Measurements from ENCODE around the gene GRAP.
"Not testable (repeated sequence)": the region's sequence is repeated elsewhere in the genome, so short reads cannot be mapped to it uniquely, and the experiment has no call there.

GRAP gene

DNA sequence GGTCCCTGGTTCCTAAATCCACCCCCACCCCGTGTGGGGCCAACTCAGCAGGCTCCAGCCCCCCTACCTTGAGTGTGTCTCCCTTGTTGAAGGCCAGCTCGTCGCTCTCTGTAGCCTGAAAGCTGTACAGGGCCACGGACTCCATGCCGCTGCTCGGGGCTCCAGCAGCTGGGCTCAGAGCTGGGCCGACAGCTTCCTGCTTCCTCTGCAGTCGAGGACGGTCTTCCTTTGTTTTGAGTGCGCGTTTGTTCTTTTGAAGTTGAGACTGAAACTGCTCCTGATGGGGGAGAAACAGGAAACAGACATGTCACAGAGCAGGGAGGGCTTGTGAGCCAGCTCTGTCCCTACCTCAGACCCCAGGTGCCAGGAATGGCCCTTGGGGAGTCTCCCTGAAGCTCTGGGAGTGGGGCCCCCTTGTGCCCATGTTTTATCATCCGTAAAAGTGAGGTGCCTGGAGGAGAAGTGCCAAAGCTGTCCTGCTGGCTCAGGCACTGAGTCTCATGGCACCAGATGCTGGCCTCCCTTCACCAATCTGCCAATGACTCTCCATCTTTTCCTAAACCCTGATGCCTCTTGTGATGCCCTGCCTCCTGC is at the start of gene GRAP:
Gene GRAP (minus strand): TSS at position 176 of the 594 bp plus-strand sequence. CDS start 31 bp downstream, at position 145.
- not testable (repeated sequence) for DNase-seq (ENCODE audit: low spot score)

DNA sequence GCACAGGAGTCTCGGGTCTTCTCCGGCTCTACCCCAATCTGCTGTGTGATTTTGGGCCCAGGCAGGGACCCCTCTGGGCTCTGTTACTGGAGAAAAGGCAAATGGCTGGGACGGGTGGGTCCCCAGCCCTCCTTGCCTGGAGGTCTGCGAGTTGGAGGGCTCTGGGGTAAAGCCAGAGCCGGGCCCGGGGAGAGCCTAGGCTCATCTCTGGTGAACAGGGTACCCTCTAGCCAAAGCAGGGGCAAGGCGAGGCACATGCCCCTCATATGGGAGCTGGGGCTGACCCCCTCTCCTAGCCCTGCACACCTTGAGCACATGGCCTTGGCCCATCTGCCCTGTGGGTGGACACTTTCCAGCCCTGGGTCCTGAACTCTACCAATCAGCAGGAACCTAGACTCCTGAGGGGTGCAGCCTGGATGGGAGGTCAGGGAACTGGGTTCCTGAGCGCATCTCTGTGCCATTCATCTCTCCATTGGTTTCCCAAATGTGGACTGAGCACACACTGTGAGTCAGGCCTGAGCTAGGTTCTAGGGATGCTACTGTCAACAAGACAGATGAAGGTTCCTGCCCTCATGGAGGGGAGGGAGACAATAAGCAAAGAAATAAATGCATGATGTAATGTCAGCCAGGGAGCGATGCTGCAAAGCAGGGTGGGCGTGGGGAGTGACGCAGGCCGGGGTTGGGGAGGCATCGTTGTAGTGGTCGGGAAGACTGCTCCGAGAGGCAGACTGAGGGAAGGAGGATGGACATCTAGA is 47.1 kb upstream of the GRAP start:
- DNase-seq (ENCODE audit: low spot score) = not testable (repeated sequence)

DNA sequence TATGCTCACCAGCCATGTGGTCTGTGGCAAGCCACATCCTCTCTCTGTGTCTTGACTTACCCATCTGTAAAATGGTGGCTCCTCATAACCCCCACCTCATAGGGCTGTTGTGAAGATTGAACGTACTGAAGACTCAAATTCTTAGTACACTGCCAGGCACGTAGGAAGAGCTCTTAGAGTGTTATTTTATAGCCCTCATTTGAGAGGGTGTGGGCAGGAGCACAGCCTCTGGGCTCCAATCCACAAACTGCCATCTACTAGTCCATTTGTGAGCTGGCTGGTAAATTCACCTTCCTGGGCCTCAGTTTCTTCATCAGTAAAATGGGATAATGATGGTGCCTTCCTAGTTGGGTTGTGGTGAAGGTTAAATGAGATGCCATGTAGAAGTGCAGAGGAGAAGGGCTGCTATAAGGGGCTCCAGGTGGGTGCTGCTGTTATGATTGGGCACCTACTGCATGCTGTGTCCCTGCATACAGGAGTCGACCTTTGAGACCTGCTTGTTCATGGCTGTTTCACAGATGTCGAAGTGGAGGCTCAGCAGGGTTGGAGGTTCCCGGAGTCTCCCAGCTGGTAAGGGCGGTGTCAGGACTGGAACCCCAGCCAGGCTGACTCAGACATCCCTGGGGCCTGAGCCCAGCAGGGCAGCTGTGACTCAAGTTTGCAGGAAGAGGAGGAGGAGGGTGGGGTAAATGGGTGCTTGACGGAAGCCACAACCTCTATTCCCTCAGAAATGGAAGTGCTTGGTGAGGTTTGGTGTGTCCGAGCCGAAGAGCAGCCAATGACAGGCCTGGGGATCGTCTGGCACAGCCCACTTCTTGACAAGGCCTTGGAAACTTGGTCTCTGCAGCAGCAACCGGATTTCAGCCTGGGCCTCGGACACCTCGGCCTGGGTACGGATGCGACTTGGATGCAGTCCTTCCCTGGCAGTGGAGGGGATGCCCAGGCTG is 46.3 kb upstream of the GRAP start:
- not testable (repeated sequence) for DNase-seq (ENCODE audit: low spot score)

DNA sequence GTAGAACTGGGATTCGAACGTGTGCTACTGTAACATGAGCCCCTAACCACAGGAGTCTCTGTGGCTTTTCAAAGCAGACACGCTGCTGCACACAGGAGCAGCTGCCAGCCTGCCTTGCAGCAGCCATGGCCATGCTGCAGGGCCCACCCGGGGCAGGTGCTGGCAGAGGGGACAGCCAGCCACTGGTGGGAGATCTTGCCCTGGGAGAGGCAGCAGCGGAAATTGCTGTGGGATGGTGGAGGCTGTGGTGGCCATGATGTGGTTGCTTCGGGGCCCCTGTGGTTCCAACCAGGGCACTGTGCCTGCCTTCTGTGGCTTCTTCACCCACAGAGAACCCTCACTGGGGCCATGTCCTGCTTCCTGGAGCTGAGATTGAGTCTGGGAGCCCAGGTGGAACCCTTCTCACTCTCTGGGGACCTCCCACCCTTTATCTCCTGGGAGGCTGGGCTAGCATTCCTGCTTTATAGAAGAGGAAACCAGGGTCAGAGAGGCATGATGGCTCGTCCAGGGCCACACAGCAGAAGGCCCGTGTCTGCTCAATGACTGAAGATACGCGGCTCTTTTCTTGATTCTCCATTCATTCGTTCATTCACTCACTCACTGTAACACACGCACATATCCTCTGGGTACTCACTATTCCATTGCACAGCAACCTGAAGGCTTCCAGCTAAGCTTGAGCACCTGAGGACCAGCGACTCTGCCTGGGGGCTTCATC is 43.5 kb upstream of the GRAP start:
- DNase-seq (ENCODE audit: low spot score) = not testable (repeated sequence)

DNA sequence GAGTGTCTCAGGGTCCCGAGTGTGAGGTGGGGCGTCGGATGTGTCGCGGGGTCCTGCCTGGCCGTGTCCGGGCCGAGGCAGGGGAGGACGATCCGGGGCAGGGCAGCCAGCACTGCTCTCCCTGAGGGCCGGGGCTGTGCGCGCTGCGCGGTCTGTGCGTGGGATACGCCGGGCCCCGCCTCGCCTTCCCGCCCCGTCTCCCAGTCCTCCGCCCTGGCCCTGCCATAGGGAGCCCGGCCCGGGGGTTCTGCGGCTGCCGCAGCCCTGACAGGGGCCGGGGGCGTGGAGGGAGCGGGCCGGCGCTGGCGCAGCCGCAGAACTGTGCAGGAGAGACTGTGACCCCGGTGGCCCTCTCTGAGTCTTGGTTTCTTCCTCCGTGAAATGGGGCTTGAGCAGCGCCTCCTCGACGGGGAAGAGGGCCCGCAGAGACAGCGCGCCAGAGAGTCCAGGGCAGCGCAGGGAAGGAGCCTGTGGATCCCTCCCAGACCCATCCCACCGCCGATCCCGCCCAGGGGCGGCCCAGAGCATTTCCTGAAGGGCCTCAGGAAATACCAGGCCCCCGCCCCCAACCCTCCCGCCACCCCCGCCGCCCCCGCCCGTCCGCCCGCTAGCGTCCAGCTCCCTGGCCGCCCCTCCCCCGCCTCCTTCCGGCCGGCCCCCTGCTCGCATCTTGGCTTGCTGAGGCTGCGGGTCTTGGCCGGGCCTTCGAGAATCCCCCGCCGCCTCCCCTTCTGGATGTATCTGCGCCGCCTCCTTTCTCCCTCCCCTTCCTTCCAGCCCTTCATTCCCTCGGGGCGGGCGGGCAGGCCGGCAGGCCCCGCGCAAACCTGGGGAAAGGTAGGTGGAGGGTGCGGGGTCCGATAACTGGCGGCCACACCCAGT is 42.3 kb upstream of the GRAP start:
- not testable (repeated sequence) for DNase-seq (ENCODE audit: low spot score)

DNA sequence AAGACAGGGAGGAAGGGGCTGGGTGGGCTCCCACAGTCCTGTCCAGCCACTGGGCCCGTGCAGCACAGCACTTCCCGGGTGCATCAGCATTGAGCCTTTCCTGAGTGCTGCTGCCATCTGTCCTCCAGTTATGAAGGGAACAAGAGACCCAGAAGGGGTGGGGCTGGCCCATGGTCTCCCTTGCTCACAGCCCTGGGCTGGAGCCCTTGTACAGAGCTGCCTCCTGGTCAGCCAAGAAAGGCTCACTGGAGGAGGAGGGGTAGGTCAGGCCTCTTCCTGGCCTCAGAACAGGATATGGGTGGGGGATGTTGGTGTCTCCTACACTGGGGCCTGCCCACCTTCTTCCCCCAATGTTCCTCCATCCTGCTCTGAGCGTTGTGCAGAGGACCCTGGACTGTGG is 30.6 kb upstream of the GRAP start:
- not testable (repeated sequence) for DNase-seq (ENCODE audit: low spot score)

DNA sequence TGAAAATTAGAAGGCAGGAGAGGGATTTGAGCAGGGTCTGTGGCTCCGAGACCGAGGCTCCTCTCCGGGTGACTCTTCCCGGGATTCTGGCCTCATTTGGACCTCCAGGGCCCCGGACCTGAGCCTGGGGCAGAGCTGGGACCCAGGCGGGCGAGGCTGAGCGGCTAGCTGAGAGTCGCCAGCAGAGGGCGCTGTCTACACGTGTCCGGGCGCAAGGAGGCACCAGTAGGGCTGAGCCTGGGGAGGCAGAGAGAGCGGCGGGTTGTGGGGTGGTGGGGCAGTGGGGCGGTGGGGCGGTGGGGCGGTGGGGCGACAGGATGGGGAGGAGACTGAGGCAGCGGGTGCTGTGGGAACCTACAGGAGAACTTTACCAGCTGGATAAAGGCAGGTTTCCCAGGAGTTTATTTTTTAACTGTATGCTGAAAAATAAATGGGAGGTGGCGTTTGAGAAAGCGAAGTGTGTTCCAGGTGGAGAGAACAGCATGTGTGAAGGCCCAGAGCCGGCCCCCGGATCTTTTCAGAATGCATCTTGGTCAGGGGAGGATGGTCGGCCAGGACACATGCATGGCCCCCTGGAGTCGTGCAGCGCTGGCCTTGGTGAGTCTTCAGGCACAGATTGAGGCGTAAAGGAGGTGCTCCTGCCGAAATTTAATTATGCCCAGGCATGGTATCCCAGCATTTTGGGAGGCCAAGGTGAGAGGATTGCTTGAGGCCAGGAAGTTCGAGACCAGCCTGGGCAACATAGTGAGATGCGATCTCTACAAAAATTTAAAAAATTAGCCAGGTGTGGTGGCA is 29.8 kb upstream of the GRAP start:
- DNase-seq (ENCODE audit: low spot score) = not testable (repeated sequence)

DNA sequence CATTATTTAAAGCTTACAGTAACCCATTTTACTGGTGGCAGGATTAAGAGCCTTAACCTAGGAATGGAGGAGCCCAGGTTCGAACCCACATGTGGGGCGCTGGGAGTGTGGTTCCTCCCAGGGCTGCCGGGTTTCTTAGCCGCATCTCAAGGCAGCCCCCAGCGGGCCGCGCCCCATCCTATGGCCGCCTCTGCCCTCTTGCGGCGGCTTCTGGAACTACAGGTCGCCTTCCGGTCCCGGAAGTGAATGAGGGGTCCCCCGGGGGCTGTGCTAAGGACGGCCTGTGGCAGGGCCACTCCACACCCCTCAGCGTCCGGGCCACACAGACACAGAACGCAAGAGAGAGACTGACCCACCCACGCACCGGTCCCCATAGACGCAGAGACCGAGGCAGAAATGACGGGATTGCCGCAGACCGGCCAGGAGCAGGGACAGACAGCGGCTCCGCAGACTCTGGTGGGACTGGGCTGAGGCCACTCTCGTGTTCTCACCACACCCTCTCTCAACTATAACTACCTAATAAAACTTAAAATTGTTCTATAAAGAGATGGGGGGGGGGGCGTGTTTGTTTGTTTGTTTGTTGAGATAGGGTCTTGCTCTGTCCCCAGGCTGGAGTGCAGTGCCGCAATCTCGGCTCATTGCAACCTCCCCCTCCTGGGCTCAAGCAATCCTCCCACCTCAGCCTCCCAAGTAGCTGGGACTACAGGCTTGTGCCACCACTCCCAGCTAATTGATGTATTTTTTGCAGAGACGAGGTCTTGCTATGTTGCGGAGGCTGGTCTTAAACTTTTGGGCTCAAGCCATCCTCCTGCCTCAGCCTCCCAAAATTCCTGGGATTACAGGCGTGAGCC is 23.8 kb upstream of the GRAP start:
- DNase-seq (ENCODE audit: low spot score) = not testable (repeated sequence)

DNA sequence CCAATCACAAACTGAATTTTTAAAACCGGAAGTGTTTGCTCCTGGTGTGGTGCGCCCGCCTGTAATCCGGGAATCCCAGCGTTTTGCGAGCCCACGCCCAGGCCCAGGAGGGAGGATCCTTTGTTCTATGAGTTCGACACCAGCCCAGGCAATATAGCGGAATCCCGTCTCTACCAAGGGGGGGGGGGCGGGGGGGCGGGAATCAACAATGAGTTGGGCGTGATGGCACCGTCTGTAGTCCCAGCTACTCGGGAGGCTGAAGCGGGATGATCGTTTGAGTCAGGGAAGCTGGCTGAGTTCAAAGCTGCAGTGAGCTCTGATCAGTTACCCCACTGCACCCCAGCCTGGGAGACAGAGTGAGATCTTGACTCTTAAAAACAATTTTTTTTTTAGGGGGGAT is 17.6 kb upstream of the GRAP start:
- not testable (repeated sequence) for DNase-seq (ENCODE audit: low spot score)

DNA sequence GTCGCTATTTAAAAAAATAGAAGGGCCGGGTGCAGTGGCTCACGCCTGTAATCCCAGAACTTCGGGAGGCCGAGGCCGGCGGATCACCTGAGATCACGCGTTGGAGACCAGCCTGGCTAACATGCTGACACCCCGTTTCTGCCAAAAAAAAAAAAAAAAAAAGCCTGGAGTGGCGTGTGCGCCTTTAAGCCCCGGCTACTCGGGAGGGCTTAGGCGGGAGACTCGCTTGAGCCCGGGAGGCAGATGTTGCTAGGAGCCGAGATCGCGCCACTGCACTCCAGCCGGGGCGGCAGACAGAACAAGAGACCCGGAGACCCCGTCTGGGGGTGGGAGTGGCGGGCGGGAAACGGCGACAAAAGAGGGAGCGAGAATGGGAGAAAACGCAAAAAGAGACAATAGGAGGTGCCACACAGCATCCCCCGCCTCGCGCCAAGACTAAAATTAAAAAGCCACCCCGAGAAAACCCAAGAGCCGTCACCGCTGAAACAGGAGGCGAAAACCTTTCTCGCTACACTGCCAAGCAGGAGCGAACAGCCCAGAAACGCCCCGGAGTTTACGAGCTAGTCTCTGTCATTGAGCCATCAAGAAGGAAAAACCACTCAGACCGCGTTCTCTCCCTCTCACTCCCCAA is 16.7 kb upstream of the GRAP start:
- not testable (repeated sequence) for DNase-seq (ENCODE audit: low spot score)

DNA sequence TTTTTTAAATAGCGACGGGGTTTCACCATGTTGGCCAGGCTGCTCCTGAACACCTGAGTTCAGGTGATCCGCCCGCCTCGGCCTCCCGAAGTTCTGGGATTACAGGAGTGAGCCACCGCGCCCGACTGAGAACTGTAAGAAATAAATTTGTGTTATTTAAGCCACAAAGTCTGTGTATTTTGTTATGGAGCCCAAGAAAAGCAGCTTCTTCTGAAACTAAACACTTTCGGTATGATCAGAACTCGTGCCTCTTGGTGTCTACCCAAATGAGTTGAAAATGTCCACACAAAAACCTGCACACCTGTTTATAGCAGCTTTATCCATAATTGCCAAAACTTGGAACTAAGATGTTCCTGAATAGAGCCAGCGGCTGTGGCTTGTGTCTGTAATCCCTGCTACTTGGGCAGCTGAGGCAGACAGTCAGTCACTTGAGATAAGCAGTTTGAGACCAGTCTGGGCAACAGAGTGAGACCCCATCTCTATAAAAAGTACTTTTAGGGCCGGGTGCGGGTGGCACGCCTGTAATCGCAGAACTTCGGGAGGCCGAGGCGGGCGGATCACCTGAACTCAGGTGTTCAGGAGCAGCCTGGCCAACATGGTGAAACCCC is 16.1 kb upstream of the GRAP start:
- DNase-seq (ENCODE audit: low spot score) = not testable (repeated sequence)

DNA sequence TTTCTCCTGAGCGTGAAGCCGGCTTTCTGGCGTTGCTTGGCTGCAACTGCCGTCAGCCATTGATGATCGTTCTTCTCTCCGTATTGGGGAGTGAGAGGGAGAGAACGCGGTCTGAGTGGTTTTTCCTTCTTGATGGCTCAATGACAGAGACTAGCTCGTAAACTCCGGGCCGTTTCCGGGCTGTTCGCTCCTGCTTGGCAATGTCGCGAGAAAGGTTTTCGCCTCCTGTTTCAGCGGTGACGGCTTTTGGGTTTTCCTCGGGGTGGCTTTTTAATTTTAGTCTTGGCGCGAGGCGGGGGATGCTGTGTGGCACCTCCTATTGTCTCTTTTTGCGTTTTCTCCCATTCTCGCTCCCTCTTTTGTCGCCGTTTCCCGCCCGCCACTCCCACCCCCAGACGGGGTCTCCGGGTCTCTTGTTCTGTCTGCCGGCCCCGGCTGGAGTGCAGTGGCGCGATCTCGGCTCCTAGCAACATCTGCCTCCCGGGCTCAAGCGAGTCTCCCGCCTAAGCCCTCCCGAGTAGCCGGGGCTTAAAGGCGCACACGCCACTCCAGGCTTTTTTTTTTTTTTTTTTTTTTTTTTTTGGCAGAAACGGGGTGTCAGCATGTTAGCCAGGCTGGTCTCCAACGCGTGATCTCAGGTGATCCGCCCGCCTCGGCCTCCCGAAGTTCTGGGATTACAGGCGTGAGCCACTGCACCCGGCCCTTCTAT is 15.4 kb upstream of the GRAP start:
- DNase-seq (ENCODE audit: low spot score) = not testable (repeated sequence)

DNA sequence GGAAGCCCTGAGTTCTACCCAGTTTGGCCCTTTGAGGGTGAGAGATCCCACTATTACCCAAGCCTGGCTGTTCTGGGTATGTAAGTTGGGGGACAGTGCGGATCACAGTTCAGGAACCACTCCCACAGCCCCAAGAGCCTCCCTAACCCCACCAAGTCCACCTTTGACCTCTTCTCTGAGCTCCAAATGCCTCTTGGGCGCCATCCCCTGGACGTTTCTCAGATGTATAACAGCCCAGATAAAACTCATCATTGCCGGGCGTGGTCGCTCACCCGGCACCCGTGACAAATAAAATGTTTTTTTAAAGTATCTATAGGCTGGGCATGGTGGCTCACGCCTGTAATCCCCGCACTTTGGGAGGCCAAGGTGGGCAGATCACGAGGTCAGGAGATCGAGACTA is 8.7 kb upstream of the GRAP start:
- not testable (repeated sequence) for DNase-seq (ENCODE audit: low spot score)

DNA sequence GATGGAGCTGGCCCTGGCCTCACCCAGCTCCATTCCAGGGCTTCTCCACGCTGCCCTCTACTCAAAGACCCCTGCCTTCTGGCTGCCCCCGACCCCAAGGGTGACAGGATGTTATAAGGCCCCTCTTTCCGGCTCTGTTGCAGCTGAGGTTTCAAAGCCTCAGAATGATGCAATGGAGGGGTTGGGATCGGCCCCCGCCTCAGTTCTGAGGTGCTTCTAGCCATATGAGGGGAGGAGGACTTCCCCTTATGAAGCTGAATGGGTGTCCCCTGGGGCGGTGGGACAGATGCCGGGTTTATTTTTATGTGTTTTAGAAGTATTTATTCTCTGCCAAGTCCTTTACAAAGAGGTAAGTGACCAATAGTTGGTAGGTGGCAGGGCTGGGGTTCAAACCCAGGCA is 2.1 kb upstream of the GRAP start:
- DNase-seq (ENCODE audit: low spot score) = not testable (repeated sequence)

DNA sequence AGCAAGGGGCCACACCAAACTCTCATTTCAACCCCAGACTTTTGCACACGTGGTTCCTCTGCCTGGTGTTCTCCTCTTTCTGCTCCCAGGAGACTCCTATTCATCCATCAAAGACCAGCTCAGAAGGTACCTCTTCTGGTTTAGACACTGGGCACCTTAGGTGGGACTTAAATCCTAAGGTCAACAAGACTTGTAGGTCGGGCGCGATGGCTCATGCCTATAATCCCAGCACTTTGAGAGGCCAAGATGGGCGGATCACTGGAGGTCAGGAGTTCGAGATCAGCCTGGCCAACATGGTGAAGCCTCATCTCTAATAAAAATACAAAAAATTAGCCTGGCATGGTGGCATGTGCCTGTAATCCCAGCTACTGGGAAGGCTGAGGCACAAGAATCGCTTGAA is 753 bp upstream of the GRAP start:
- DNase-seq (ENCODE audit: low spot score) = not testable (repeated sequence)

DNA sequence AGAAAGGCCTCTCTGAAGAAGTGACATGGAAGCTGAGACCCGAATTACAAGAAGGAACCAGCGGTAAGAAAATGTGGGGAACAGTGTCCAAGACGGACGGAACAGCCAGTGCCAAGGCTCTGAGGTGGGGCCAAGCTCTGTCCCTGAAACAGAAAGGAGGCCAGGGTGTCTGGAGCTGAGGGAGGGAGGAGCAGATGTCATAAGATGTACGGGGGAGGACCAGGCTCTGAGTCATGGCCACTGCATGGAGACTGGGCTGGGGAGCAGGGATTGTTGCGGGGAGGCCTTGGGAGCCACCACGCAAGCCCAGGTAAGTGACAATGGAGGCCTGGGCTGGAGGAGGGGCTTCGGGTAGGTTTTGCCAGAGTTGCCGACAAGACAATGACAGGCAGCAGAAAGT is 2.1 kb downstream of the GRAP start:
- DNase-seq (ENCODE audit: low spot score) = not testable (repeated sequence)

DNA sequence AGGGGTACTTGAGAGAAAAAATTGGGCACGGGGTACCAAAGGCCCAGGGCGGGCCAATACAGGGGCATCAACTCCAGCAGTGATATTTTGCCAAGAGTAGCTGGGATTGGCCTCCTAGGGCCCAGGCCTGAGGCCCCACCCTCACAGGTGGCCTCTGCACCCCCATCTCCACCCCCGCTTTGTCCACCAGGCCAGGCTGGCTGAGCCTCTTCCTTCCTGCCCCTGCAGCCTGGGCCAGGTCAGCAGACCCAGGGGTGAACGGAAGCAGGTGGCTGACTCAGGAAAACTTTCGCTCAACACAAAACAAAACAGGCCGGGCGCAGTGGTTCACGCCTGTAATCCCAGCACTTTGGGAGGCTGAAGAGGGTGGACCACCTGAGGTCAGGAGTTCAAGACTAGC is 3.7 kb downstream of the GRAP start:
- DNase-seq (ENCODE audit: low spot score) = not testable (repeated sequence)
